IgD-negative memory B cell (primary cell): ENCODE measurements around the gene GNAQ. TPM values are rescaled to one million over a fixed set of nuclear protein-coding genes. Genes with fewer than 3 reads are reported as not detected.

ENCODE experiments used
- H3K27ac Mint-ChIP-seq, 3 donors: one replicate each; pipeline ENCODE4 v1.8.0; 2020 to 2022; ENCODE audit warnings: mild to moderate bottlenecking in 3 of 3, mixed read lengths in 3 of 3, moderate library complexity in 1 of 3
- H3K27me3 Mint-ChIP-seq: one replicate; pipeline ENCODE4 v1.8.0; 2021; ENCODE audit warnings: mixed read lengths
- H3K36me3 Mint-ChIP-seq: one replicate; pipeline ENCODE4 v1.8.0; 2020; ENCODE audit warnings: mild to moderate bottlenecking, mixed read lengths
- H3K4me1 Mint-ChIP-seq, 3 donors: one replicate each; pipeline ENCODE4 v1.8.0; 2020 to 2022; ENCODE audit warnings: mixed read lengths in 3 of 3, mild to moderate bottlenecking in 1 of 3
- H3K4me3 Mint-ChIP-seq, 4 donors: one replicate each; pipeline ENCODE4 v1.8.0; 2020 to 2022; ENCODE audit warnings: mild to moderate bottlenecking in 4 of 4, mixed read lengths in 4 of 4, moderate library complexity in 3 of 4
- H3K9me3 Mint-ChIP-seq, 3 donors: one replicate each; pipeline ENCODE4 v1.8.0; 2020 to 2021; ENCODE audit warnings: mixed read lengths in 3 of 3, mild to moderate bottlenecking in 1 of 3
- polyA plus RNA-seq: library from polyadenylated mRNA; unstranded; fragments of 300-500 nt; fragmentation: Illumina TruSeq; gene quantifications from one replicate; pipeline ENCODE4 v1.2.3, GENCODE V29; 2021

Gene GNAQ
- polyA plus RNA-seq, 1 donor from 2014 or later: 0.39 TPM

DNA sequence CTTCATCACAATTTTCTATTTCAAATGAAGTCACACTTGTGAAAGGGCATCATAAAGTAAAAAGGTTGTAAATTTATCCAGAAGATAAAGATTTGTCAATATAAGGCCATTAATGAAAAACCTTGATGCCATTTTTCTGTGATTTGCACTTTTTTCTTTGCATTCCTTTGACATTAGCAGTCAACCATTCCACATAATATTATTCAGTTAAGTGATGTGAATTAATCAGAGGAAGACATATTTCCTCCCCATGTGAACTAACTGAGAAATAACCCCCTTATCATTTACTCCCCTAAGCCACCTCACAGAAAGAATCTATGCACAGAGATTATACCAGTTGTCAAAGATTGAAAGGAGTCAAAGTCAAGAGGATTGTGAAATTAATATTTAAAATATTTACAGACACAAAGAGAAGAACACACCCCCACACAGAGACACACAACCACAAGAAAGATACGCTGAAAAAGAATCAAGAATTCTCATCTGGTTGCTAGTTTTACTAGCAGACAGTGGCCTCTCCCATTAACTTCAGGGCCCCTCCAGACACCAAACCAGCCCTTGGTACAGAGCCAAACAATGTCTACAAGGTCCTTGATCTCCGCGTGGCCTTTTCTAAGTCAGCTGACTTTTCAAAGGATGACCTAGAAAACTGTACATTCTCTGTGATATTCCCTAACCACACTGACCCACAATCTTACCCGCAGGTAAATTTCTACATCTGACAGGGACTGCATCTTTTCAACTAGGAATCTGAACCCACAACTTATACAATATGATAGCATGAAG, 29.5 kb downstream of the GNAQ start:
- H3K4me3 Mint-ChIP-seq: no peak overlapping the region
- H3K9me3 Mint-ChIP-seq: peaks cover 0 to 2% (median 0%) of the 10 kb centered on the region in 3 donors
- no peak overlapping the region for H3K27ac Mint-ChIP-seq
- peaks cover 0 to 12% (median 3%) of the 10 kb centered on the region in 3 donors for H3K4me1 Mint-ChIP-seq
- peaks cover 15% of the 10 kb centered on the region for H3K27me3 Mint-ChIP-seq
- no peaks in the 10 kb centered on the region for H3K36me3 Mint-ChIP-seq

DNA sequence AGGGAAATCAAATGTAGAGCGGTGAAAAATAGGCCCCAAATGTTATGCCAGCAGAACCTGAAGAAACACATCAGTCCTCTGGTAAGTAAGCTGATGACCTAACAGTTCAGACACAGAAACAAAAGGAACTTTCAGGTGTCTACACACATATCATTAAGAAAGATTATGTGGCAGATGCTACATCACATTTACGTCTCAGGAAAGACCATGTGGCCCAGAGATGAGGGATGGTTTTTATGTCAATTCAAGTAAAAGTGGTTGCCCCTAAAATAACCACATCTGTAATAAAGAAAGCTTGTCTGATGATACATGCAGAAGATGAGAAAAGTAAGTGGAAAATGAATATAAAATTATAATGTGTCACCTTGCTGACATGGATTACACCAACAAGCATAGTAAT, 31.4 kb downstream of the GNAQ start:
- Mint-ChIP-seq H3K9me3 (peaks cover 0 to 2% (median 0%) of the 10 kb centered on the region in 3 donors), H3K27me3 (peaks cover 18% of the 10 kb centered on the region), H3K36me3 (no peaks in the 10 kb centered on the region), H3K4me3 (no peak overlapping the region), H3K27ac (no peak overlapping the region), H3K4me1 (peaks cover 0 to 14% (median 6%) of the 10 kb centered on the region in 3 donors)

DNA sequence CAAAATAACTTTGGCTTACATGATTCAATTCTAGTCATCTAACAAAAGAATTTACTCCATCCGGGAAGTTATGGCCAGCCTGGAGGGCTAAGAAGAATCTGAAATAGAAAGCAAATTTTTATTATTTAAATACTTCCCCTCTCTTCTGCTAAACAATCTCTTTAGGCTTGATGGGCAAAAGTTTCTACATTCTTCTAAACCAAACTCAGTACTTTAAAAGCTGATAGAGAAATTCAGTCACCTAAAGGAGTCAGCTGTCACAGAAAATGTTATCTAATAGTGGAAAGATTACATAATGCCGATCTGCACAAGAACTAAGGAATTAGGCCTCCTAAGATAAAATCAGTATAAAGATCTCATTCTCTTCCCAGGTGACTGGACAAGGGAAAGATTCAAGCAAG, 32.4 kb downstream of the GNAQ start:
- H3K27ac Mint-ChIP-seq: no peak overlapping the region

DNA sequence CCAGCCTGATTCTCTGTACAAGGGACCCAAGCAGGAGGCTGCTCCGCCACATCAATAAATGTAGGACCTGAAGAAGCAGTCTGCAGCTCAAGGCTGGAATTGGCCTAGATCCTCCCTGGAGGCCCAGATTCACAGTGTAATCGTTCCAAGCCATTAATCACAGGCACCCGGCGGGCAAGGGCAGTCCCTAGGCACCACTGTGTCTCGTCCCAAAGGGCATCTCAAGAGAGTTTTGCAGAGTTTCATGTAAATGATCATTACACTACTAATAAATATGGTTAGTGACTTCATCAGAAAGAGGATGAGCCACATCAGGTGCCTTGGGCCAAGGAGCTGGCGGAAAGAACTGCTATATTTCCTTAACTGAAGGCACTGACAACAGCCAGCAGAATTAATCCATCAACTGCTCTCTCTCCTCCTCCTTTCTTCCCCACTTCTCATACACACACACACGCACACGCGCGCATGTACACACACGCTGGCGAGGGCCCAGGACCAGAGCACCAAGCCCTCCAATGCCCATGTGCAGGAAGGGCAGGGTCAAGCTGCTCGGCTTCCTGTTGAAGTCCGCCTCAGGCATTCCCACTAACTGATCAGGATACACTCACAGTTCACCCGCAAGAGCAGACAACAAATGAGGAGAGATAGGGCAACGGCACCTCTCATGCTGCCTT, 33.9 kb downstream of the GNAQ start:
- Mint-ChIP-seq H3K4me1 (peaks cover 0 to 11% (median 6%) of the 10 kb centered on the region in 3 donors), H3K9me3 (peaks cover 0 to 2% (median 0%) of the 10 kb centered on the region in 3 donors), H3K27ac (no peak overlapping the region)

More for the DNA sequence above, 32.4 kb downstream of the GNAQ start:
- Mint-ChIP-seq H3K36me3 (no peaks in the 10 kb centered on the region), H3K4me1 (peaks cover 0 to 11% (median 6%) of the 10 kb centered on the region in 3 donors), H3K4me3 (no peak overlapping the region), H3K9me3 (peaks cover 0 to 2% (median 0%) of the 10 kb centered on the region in 3 donors), H3K27me3 (peaks cover 20% of the 10 kb centered on the region)

DNA sequence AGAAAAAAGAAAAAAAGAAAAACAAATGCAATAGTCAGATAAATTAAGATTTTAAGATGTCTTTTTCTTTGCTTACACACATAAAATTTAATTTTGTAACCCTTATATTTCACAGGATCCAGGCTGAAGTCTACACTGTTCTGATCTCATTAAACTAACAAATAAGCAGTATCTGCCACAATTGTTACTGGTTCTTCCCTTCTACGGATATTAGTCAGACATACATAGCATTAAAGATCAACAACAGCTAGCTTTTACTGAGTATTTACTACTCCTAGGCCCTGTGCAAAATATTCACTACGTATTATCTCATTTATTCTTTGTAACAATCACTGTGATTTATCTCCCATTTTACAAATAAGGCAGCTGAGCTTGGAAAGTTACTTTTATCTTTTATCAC, 34.9 kb downstream of the GNAQ start:
- H3K27me3 Mint-ChIP-seq: peaks cover 20% of the 10 kb centered on the region
- peak overlapping the region in 1 of 4 donors; percentile 27 for H3K4me3 Mint-ChIP-seq
- peaks cover 0 to 11% (median 6%) of the 10 kb centered on the region in 3 donors for H3K4me1 Mint-ChIP-seq
- H3K9me3 Mint-ChIP-seq: peaks cover 0 to 3% (median 2%) of the 10 kb centered on the region in 3 donors
- H3K27ac Mint-ChIP-seq: no peak overlapping the region
- H3K36me3 Mint-ChIP-seq: no peaks in the 10 kb centered on the region

More for the DNA sequence above, 33.9 kb downstream of the GNAQ start:
- peaks cover 20% of the 10 kb centered on the region for H3K27me3 Mint-ChIP-seq
- no peaks in the 10 kb centered on the region for H3K36me3 Mint-ChIP-seq
- H3K4me3 Mint-ChIP-seq: no peak overlapping the region

DNA sequence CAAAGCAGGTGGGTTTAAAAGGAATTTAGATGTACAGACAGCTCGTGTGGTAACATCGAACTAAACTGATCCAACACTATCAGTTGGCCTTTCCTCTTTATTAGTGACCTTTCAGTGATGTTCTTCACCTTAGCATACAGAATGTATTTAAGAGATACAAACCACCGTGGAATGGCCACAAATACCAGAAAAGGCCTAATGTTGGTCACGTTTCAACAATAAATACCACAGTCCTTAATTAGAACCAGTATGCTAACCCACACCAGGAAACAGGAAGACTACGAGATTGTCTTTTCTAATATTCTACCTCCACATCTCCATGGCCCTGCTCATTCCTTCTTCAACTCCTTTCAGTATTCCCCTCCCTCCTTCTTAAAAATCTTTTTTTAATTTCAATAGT, 40.4 kb downstream of the GNAQ start:
- Mint-ChIP-seq H3K4me3 (no peak overlapping the region), H3K27me3 (peaks cover 9% of the 10 kb centered on the region), H3K9me3 (peaks cover 0 to 3% (median 0%) of the 10 kb centered on the region in 3 donors), H3K4me1 (no peaks in the 10 kb centered on the region), H3K27ac (no peak overlapping the region), H3K36me3 (peaks cover 2% of the 10 kb centered on the region)

DNA sequence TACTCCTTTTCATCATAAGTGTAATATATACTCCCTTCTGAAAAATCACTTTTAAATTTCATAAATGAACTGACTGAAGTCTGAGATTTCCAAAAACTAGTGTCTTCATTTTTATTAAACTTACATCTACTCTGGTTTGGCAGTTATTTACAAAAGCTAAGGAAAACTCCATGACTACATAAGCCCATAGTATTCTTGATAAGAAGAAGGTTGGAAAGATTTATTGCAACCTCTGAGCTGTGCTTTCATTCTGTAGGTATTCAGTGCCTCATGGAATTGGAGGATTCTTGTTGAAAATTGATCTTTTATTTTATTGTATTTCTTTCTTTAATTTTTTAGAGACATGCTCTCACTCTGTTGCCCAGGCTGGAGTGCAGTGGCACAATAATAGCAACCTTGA, 41.7 kb downstream of the GNAQ start:
- Mint-ChIP-seq H3K4me1 (no peaks in the 10 kb centered on the region), H3K36me3 (peaks cover 2% of the 10 kb centered on the region), H3K4me3 (no peak overlapping the region), H3K27me3 (peaks cover 9% of the 10 kb centered on the region), H3K27ac (peak overlapping the region in 1 of 3 donors; percentile 29), H3K9me3 (peaks cover 0 to 3% (median 0%) of the 10 kb centered on the region in 3 donors)

DNA sequence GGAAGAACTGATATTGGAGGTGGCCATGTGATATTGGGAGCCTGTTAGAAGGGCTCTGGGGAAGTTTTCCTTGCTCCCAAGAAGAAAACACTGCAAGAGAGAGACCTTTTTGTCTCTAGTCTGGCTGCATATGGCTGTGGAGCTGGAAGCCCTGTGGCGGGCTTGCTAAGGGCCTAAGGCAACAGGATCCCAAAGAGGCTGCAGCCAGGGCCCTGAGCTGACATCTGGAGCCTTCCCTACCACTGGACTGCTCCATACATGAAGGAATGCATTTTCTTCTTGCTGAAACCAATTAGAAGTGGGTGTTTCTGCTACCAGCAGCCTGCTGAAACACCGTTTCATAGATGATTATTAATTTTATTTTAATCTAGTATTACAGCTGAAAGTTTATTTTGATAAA, 42.2 kb downstream of the GNAQ start:
- peak overlapping the region in 1 of 3 donors; percentile 80 for H3K27ac Mint-ChIP-seq
- no peaks in the 10 kb centered on the region for H3K4me1 Mint-ChIP-seq
- H3K36me3 Mint-ChIP-seq: peaks cover 2% of the 10 kb centered on the region
- no peak overlapping the region for H3K4me3 Mint-ChIP-seq
- peaks cover 0 to 3% (median 0%) of the 10 kb centered on the region in 3 donors for H3K9me3 Mint-ChIP-seq
- H3K27me3 Mint-ChIP-seq: peaks cover 7% of the 10 kb centered on the region

DNA sequence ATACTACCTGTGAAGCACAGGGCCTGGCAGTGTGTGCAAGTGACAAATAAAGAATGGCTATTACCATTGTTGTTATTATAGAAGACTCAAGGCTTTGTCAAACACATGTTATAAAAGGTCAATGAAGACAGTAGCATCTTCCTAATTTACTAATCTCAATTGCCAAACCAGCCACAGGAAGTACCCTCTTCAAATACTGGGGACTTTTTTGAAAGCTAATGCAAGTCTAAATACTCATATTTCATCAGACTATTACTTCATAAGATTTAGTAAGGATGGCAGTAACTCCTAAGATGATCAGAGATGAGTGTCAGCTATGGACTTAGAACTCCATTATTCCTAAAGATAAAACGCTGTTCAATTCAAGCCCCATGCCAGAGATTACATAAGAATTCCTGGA, 43.0 kb downstream of the GNAQ start:
- Mint-ChIP-seq H3K27me3 (peaks cover 7% of the 10 kb centered on the region), H3K9me3 (peaks cover 0 to 3% (median 0%) of the 10 kb centered on the region in 3 donors), H3K4me1 (no peaks in the 10 kb centered on the region), H3K36me3 (peaks cover 2% of the 10 kb centered on the region), H3K4me3 (no peak overlapping the region), H3K27ac (no peak overlapping the region)

DNA sequence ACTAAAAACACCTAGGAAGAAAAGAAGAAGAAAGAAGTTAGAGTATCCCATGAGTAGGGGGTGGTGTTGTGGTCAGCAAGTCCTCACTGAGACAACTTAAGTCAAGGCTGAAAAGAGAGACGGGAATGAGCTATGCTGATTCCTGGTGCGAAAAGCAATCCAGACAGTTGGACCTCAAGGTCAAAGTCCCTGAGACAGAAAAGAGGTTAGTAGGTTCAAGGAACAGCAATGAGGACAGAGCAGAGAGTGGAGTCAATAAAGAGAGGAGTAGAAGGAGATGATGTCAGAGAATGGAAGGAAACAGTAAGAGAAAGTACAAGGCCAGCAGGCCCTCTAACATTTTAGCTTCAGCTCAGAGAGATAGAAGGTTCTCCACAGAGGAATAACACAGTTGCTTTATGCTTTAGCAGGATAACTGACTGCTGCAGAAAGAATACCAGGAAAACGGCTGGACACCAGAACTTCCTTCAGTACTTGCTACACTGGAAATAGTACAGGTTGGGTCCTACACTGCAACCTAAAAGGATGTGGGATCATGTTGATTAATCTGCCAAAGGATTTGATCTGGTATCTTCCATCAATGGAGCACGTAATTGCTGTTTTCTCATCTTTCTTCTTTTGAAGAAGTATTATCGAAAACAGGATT, 43.6 kb downstream of the GNAQ start:
- H3K4me3 Mint-ChIP-seq: no peak overlapping the region
- H3K36me3 Mint-ChIP-seq: peaks cover 2% of the 10 kb centered on the region
- peaks cover 0 to 3% (median 0%) of the 10 kb centered on the region in 3 donors for H3K9me3 Mint-ChIP-seq
- no peaks in the 10 kb centered on the region for H3K4me1 Mint-ChIP-seq
- H3K27ac Mint-ChIP-seq: no peak overlapping the region
- H3K27me3 Mint-ChIP-seq: peaks cover 7% of the 10 kb centered on the region

DNA sequence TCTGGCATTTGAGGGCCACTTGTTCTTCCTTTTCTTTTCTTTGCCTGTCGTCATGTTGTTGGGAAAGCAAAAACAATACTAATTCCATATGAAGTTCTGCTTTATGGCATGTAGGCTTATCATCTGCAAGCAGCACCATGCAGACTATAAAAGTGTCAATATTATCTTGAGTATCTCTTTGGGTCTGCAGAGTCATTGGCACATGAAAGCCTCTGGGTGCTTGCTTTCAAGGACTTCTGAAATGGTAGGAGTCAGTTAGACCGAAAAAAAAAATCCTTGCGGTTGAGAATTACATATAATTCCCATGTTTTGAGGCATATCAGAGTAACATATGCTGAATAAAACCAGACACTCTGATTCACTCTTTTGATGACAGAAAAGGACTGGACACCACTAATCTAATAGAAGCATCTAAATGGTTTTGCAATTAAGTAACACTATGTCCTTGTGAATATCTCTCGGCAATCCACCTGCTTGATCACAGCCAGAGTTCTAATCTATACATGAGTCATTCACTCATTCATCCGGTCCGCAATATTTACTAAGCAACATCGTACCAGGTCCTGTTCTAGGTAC, 44.4 kb downstream of the GNAQ start:
- Mint-ChIP-seq H3K4me3 (no peak overlapping the region), H3K36me3 (peaks cover 2% of the 10 kb centered on the region), H3K9me3 (peaks cover 0 to 3% (median 0%) of the 10 kb centered on the region in 3 donors), H3K27ac (no peak overlapping the region), H3K4me1 (peaks cover 0 to 2% (median 0%) of the 10 kb centered on the region in 3 donors), H3K27me3 (peaks cover 7% of the 10 kb centered on the region)

DNA sequence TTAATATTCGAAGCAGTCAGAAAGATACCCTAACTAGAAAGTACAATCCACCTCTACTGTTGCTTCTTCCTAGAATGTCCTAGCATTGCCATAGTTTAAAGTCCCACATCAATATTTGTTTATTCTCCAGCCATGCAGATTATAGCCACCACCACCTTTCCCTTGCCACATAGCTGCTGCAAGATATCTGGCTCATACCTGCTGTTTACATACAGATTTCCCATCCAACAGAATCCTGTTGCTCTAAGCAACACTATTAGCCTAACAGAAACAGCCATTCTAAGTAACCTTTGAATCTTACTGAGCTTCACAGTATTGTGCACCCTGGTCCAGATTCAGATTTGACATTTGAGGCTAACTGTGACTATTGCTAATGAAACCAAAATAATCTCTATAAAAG, 45.6 kb downstream of the GNAQ start:
- Mint-ChIP-seq H3K4me3 (no peak overlapping the region), H3K36me3 (peaks cover 2% of the 10 kb centered on the region), H3K27me3 (peaks cover 6% of the 10 kb centered on the region), H3K27ac (no peak overlapping the region), H3K4me1 (peaks cover 7 to 11% (median 9%) of the 10 kb centered on the region in 3 donors), H3K9me3 (no peaks in the 10 kb centered on the region)

DNA sequence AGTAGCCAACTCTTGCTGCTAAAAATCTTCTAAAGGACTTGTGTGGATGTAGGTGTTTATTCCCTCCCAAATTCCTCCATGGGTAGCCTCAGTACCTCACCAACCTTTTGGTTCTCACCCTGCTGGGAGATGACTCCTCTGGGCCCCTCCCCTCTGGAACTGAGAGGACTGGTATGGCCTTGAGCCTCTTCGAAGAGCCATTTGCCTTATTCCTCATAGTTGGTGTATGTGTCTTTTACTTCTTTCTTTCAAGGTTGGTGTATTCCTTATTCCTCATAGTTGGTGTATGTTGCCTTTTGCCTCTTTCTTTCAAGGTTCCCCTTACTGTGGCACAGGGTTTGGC, 48.3 kb downstream of the GNAQ start:
- peaks cover 2% of the 10 kb centered on the region for H3K36me3 Mint-ChIP-seq
- H3K9me3 Mint-ChIP-seq: no peaks in the 10 kb centered on the region
- peaks cover 6% of the 10 kb centered on the region for H3K27me3 Mint-ChIP-seq
- no peak overlapping the region for H3K27ac Mint-ChIP-seq
- H3K4me1 Mint-ChIP-seq: peaks cover 11 to 20% (median 13%) of the 10 kb centered on the region in 3 donors
- no peak overlapping the region for H3K4me3 Mint-ChIP-seq

DNA sequence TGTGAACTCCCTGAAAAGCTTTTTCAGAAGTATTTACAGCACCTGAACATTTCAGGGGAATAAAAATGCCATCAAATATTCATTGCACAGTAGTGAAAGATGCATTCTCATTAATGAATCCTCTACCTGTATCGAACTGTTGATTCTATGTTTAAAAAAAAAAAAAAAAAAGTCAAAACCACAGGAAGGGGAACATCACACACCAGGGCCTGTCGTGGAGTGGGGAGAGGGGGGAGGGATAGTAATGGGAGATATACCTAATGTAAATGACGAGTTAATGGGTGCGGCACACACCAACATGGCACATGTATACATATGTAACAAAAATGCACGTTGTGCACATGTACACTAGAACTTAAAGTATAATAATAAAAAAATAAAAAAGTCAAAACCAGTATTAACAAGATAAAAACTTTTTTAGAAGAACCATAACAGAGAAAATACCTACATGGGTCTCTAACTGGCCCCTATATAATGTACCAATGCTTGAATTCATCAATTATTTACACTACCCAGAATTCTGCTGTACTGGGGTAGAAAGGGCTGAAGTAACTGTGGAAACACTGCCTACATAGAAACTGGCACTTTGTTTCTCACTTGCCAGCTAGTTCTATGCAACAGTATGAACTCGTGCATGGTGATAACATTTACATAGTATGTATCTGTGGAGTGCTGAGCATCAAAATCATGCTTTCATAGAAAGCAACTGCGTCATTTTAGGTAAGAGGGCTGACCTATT, 48.9 kb downstream of the GNAQ start:
- peaks cover 15 to 26% (median 18%) of the 10 kb centered on the region in 3 donors for H3K4me1 Mint-ChIP-seq
- peaks cover 6% of the 10 kb centered on the region for H3K27me3 Mint-ChIP-seq
- H3K4me3 Mint-ChIP-seq: no peak overlapping the region
- no peak overlapping the region for H3K27ac Mint-ChIP-seq
- H3K36me3 Mint-ChIP-seq: no peaks in the 10 kb centered on the region
- no peaks in the 10 kb centered on the region for H3K9me3 Mint-ChIP-seq
